ENCODE measurements around the gene NISCH. TPM values are rescaled to one million over a fixed set of nuclear protein-coding genes. Genes with fewer than 3 reads are reported as not detected.

NISCH gene
- total and polyA plus RNA-seq, 2 of the 8 experiments (the other 6 are each of a cell fraction or from before 2014, with no cell fraction given) = 71.2 to 71.9 TPM

DNA sequence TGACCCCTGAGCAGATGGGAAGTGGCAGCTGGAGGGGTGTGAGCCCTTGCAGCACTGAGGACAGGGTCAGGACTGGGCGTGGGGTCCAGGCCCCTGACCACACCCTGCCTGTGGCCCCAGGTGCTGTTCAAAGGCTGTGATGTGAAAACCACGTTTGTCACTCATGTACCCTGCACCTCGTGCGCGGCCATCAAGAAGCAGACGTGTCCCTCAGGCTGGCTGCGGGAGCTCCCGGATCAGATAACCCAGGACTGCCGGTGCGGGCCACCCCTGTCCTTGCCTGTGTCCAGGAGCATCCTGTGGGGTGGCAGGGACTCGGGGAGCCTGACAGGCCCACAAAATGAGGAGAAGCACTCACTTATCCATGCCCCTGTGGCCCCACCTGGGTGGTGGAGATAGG is 45.6 kb downstream of the NISCH start:
- H2AFZ ChIP-seq (ENCODE audit: low read length) = no peak overlapping the region
- H3K4me2 ChIP-seq (ENCODE audit: insufficient read depth in 1 of 2, low read depth in 2 of 2, low read length in 2 of 2) = no peak overlapping the region
- WGBS, 2 experiments (ENCODE audit: extremely low coverage in 1 of 2, insufficient coverage in 1 of 2, insufficient read length in 1 of 2, insufficient replicate concordance in 2 of 2, low coverage in 1 of 2, low lambda C conversion rate in 2 of 2, missing lambda C conversion rate in 1 of 2) = 85% methylated on average over 10 of the region's 11 CpGs; no CpG with 5 or more reads in 1 of the 2 experiments
- H2BK15ac ChIP-seq (ENCODE audit: low read length) = no peak overlapping the region
- no peak overlapping the region for H4K5ac ChIP-seq (ENCODE audit: insufficient read length, low read depth, low read length)
- H3K9ac ChIP-seq (replicated peaks in 1 of 4; ENCODE audit: extremely low read depth in 1 of 4, low read depth in 3 of 4, low read length in 3 of 4) = no peak overlapping the region
- H3K9me3 ChIP-seq (ENCODE audit: insufficient read depth in 2 of 2, low read depth in 1 of 2, low read length in 1 of 2) = no peaks in the 10 kb centered on the region
- H3K14ac ChIP-seq (ENCODE audit: insufficient read length) = no peak overlapping the region
- H4K8ac ChIP-seq (ENCODE audit: extremely low read depth, insufficient read depth, low read length) = no peak overlapping the region
- no peak overlapping the region for H4K91ac ChIP-seq (replicated peaks; ENCODE audit: insufficient read length, low read length)
- CTCF ChIA-PET (ENCODE audit: partially characterized antibody) = interaction anchor here (0.6 to 3.8 kb wide), 7 partner anchors 9 to 76 kb away, joined by 3 to 11 read pairs (median 3); no protein-coding TSS in a partner anchor
- H3K18ac ChIP-seq (ENCODE audit: extremely low read depth, low read length) = no peak overlapping the region
- H2BK5ac ChIP-seq (ENCODE audit: low read depth, low read length) = no peak overlapping the region
- H3K79me1 ChIP-seq (ENCODE audit: low read depth, low read length) = no peaks in the 10 kb centered on the region
- H4K20me1 ChIP-seq (replicated peaks in 1 of 2; ENCODE audit: control insufficient read depth in 1 of 2, insufficient read depth in 2 of 2, low read length in 2 of 2) = no peaks in the 10 kb centered on the region
- H3K56ac ChIP-seq (replicated peaks; ENCODE audit: insufficient read length, low read depth, low read length) = no peak overlapping the region
- H2BK120ac ChIP-seq (replicated peaks; ENCODE audit: low read depth, low read length) = no peak overlapping the region
- no peak overlapping the region for H2BK20ac ChIP-seq (ENCODE audit: low read length)
- DNase-seq (ENCODE audit: low read depth in 1 of 2, low spot score in 2 of 2) (no peak), FAIRE-seq (no peak)
- H3K27me3 ChIP-seq (replicated peaks in 1 of 4; ENCODE audit: control insufficient read depth in 3 of 4, extremely low read depth in 1 of 4, insufficient read depth in 3 of 4, low read length in 3 of 4) = no peaks in the 10 kb centered on the region; a peak in 1 of 7 replicates
- no peaks in the 10 kb centered on the region for H3K23me2 ChIP-seq (ENCODE audit: low read depth, low read length)
- H2BK12ac ChIP-seq (ENCODE audit: low read depth, low read length) = no peak overlapping the region
- H3K4me3 ChIP-seq (ENCODE audit: extremely low read depth in 1 of 4, insufficient read depth in 2 of 4, low read depth in 3 of 4, low read length in 4 of 4) = no peak overlapping the region
- H3K4me1 ChIP-seq (replicated peaks in 1 of 4; ENCODE audit: control insufficient read depth in 3 of 4, insufficient read depth in 4 of 4, low read length in 3 of 4) = peaks cover 0 to 9% (median 5%) of the 10 kb centered on the region in 4 experiments; a peak in 4 of 7 replicates
- H3K27ac ChIP-seq (ENCODE audit: low read depth, low read length) = no peak overlapping the region
- H2AK5ac ChIP-seq (ENCODE audit: low read depth, low read length) = no peak overlapping the region
- no peaks in the 10 kb centered on the region for H3K79me2 ChIP-seq (ENCODE audit: control insufficient read depth in 1 of 2, insufficient read depth in 2 of 2, low read length in 2 of 2)
- no peaks in the 10 kb centered on the region for H3K36me3 ChIP-seq (ENCODE audit: control insufficient read depth in 2 of 4, insufficient read depth in 4 of 4, low read length in 3 of 4)
- TF ChIP-seq RXRA (IDR thresholded peaks at IDR 0.05; ENCODE audit: insufficient read depth, low read depth, low read length) (no peak), TAF7 (optimal IDR thresholded peaks at IDR 0.05; ENCODE audit: borderline replicate concordance, low read depth, low read length) (no peak), TAF1 (IDR thresholded peaks at IDR 0.05; ENCODE audit: low read depth, low read length) (no peak)
- POLR2A ChIA-PET (ENCODE audit: partially characterized antibody) = interaction anchor here (1.2 kb wide), 1 partner anchor 9 kb away, joined by 3 read pairs; no protein-coding TSS in a partner anchor
- no peak overlapping the region for H3K23ac ChIP-seq (ENCODE audit: insufficient read length)
- no peak overlapping the region for H3K4ac ChIP-seq (replicated peaks; ENCODE audit: insufficient read length, low read depth, low read length)

Data from H1 (cell line).